GM18502 (cell line): ENCODE measurements around the gene DERA.
"Not testable (repeated sequence)": the region's sequence is repeated elsewhere in the genome, so short reads cannot be mapped to it uniquely, and the experiment has no call there.

Experiments
- ATAC-seq: cut with Tn5 transposase; IDR thresholded peaks from one replicate; pipeline ENCODE4 v1.9.1; 2021; ENCODE audit warnings: mild to moderate bottlenecking; ENCODE audit not compliant: unreplicated experiment, poor library complexity

The DERA gene

DNA sequence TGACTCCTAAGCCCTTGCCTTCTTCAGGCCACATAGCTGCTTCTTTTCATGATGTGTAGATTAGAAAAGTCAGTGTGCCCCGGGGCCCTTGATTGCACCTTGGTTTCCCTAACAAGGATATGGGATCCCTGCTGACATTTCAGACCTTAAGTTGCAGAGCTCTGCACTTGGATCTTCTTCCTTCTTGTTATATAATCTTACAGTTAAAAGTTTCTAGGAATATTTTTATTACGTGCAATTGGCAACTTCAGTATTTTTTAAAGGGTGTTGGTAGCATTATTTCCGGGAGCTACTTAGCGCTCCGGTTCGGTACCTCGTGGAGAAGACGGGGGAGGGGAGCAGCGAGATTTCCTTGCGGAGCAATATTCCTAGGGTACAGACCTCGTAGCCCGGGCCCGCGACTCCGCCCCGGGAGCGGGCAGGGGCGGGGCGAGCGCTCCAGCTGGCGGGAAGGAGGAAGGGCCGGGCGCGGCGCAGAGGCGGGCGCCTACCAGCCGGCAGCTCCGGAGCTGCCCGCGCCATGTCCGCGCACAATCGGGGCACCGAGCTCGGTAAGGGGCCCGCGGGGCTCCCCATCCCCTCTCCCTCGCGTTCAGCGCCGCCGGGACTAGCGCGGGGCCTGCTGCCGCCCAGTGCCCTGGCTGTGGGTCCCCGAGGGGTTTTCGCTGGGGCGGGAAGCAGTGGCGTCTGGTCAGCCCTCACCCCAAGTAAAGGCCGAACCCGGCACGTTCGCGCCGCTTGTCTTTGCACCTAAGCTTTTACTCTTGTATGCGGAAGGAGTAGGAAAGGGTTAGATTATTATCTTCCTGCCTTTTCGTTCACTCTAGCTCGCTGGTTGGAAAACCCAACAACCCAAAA, at the start of gene DERA:
DERA (plus strand) TSS at position 469 of the 858 bp plus-strand sequence; CDS start at position 521, 52 bp downstream.
- peak; percentile 95 for ATAC-seq

DNA sequence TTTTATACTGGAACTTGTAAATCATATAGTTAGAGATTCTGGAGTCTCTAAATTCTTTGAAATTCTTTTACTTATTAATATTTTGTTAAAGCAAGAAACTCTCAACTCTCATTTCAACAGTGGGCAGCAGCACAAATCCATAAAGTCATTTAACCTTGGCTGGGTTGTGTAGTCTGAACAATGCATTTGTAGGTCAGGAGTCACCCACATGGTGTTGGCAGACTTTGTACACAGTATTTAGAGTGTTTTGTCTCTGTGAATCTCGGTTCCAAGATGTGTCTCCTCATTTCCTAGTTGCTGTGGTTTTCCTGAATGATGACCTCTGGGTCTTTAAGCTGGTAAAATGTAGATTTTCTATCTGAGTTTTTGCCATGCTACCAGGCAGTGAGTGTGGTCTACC, 49.7 kb upstream of the DERA start:
- ATAC-seq = no peak

DNA sequence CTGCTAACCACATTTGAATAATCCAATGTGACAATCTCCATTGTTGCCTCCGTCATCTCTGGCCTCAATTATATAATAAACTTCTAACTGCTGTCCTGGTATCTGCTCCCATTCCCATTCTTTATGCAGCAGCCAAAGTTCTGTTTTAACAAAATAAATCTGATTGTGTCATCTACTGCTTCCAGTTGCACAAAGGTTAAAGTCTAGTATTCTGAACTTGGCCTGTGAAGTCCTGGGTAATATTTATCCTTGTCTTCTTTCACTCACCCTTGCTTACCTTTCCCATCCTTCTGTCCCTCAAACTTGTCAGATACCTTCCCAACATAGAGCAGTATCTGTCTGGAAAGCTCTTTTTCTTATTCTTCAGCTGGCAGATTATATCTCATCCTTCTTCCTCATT, 48.3 kb upstream of the DERA start:
- ATAC-seq = no peak

DNA sequence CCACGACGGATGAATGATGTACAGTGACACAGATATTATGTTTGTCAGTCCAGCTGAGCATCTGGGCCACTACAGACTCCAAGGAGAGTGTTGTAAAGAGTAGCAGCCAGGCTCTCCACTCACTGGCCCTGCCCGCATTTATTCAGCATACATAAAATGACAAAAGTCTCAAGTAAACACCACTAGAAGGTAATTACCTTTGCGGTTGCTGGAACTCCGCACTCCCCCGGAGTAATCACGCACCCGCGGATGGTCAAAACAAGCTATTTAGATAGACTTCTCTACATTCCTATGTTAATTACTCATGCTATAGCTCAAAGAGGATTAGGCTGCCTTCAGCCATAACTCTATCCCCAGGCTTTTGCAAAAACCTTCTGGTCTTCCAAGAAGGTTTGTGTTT, 47.8 kb upstream of the DERA start:
- no peak for ATAC-seq

DNA sequence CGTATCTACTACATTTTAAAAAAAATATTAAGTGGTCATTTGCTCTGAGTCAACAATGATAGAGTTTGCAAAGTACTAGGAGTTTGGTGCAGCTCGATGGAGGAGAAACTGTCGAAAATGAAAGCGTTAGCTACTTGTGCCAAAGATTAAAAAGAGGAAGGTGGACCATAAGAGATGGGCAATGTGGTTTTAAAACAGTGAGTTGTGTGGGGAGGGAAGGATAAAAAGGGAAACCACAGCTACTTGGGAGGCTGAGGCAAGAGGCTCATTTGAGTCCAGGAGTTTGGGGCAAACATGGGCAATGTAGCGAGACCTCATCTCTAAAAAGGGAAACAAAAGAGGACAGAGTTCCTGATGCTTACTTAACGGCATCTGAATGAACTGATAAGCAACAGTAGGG, 47.1 kb upstream of the DERA start:
- ATAC-seq = peak; percentile 92

DNA sequence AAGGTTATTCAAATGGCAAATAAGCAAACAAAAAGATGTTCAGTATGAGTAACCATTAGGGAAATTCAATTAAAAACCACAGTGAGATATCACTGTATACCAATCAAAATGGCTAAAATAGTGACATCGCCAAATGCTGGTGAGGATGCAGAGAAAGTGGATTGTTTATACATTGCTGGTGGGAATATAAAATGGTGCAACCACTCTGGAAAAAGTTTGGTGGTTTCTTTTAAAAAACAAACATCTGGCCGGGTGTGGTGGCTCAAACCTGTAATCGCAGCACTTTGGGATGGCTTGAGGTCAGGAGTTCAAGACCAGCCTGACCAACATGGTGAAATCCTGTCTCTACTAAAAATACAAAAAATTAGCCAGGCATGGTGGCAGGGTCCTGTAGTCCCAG, 42.9 kb upstream of the DERA start:
- no peak for ATAC-seq

DNA sequence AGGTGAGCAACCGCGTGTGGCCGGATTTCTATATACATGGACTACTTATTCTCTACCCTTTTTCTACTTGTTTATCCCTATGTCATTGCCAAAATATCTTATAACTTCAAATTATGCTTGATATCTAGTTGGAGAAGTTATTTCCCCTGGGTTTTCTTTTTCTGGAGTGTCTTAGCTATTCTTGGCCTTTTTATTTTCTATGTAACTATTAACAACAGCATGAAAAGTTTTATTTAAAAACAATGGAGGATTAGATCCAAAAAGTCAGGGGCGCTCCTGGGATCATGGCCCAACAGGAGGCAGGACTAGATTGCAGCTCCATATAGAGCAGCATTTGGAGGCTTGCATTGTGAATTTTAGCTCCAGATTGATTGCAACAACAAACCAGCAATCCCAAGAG, 37.6 kb upstream of the DERA start:
- ATAC-seq = no peak

DNA sequence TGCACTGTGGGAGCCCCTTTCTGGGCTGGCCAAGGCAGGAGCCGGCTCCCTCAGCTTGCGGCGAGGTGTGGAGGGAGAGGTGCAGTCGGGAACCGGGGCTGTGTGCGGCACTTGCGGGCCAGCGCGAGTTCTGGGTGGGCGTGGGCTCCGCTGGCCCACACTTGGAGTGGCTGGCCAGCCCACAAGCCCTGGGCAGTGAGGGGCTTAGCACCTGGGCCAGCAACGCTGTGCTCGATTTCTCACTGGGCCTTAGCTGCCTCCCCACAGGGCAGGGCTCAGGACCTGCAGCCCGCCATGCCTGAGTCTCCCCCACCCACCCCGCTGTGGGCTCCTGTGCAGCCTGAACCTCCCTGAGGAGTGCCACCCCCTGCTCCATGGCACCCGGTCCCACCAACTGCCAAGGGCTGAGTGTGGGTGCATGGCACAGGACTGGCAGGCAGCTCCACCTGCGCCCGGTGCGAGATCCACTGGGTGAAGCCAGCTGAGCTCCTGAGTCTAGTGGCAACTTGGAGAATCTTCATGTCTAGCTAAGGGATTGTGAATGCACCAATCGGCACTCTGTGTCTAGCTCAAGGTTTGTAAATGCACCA, 36.5 kb upstream of the DERA start:
- not testable (repeated sequence) for ATAC-seq

DNA sequence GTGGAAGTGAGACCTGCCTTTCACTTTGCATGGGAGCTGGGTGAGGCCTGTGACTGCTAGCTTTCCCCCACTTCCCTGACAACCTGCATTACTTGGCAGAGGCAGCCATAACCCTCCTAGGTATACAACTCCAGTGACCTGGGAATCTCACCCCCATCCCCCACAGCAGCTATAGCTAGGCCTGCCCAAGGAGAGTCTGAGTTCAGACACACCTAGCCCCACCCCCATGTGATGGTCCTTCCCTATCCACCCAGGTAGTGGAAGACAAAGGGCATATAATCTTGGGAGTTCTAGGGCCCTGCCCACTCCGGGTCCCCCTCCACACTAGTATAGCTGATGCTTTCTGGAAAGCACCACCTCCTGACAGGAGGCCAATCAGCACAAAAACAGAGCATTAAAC, 35.3 kb upstream of the DERA start:
- ATAC-seq = no peak

DNA sequence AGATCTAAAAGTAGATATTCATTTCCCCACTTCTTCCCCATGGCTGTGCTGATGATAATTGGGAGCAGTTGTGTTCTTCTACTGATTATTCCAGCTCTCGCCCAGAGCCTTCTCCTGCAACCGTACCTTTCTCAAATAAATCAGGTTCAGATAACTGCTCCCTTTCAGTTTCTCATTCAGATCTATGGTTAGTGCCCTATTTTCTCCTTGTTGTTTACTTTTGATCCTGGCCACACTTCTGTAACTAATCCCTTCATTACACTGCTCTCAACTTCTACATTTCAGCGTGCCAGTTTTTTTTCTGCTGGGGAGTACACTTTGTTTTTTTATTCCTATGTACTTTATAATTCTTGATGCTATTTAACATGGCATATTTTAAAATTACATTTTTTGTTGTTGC, 31.7 kb upstream of the DERA start:
- no peak for ATAC-seq

DNA sequence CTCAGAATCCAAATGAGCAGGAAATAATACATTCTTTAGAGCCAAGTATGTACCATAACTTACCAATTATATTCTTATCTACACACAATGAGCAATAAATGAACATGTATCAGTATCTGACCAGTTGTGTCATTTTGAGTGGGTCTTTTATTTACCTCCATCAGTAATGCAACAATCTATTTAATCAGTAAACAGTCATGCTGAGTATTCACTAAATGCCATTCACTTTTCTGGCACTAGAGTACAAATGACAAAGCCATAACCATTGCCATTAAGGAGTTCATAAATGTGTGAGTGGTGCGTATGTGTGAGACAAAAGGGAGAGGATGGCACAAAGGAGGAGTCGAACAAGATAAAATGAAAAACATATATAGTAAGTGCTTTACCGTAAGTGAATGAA, 30.4 kb upstream of the DERA start:
- ATAC-seq = no peak

DNA sequence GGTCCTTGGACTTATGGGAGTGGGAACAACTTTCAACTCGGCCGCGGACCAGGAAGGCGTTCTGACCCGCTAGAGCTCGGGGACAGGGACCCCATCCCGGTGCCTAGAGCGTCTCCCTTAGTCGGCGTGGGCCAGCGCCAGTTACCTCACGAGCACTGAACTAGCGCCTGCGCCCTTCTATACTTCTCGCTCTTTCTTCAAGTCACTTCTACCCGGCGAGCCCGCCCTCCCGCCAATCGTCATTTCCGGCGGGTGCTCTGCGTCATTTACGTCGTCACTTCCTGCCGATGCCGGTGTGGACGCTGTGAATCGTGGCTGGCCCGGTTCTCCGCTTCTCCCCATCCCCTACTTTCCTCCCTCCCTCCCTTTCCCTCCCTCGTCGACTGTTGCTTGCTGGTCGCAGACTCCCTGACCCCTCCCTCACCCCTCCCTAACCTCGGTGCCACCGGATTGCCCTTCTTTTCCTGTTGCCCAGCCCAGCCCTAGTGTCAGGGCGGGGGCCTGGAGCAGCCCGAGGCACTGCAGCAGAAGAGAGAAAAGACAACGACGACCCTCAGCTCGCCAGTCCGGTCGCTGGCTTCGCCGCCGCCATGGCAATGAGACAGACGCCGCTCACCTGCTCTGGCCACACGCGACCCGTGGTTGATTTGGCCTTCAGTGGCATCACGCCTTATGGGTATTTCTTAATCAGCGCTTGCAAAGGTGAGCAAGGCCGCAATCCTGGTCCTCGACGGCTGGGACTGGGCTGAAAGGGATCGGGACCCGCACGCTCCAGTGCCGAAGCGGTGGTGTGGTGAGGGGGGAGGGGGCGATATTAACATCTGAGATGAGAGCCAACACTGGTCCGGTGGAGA, 28.8 kb upstream of the DERA start, which contains the start of gene STRAP:
STRAP (plus strand) TSS at position 270 of the 854 bp plus-strand sequence; CDS start at position 591, 321 bp downstream.
- peak; percentile 97 for ATAC-seq

DNA sequence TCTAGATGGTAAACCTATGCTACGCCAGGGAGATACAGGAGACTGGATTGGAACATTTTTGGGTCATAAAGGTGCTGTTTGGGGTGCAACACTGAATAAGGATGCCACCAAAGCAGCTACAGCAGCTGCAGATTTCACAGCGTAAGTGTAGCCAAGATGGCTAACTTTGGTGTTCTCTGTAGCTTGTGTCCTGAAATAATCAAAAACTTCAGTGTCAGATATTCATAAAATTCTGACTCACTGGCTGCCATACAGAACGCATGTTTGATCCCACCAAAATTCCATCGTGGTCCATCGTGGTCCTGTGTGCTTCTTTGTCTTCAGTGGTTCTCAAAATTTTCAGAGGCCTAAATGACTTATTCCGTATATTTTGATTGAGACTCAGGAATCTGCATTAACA, 27.6 kb upstream of the DERA start:
- ATAC-seq = no peak

DNA sequence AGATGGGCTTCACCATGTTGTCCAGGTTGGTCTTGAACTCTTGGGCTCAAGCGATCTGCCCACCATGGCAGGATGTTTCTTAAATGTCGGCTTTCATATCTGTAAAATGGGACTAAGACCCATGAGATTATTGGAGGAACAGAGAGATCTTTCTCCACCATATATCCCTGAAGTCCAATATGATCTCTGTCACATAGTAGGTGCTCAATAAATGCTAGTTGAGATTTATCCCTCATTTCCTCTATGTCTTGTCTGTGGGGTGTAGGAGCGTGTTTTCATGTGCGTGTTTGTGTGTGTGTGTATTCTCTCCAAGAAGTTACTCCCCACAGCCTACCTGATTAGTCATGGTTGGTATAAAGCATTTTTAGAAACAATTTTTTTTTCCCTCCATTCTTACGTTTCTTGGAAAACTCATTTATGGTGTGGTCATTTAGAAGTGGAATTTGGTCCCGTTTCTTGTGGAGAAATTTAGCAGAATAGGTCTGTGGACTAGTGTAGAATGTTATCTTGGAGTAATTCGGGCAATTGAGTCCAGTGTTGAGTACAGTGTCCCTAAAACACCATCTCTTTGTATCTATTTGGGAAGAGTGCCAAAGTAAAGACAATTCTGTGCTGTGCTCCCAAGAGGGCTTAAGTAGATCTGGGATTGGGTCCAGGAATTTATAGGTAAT, 24.6 kb upstream of the DERA start:
- ATAC-seq = no peak

DNA sequence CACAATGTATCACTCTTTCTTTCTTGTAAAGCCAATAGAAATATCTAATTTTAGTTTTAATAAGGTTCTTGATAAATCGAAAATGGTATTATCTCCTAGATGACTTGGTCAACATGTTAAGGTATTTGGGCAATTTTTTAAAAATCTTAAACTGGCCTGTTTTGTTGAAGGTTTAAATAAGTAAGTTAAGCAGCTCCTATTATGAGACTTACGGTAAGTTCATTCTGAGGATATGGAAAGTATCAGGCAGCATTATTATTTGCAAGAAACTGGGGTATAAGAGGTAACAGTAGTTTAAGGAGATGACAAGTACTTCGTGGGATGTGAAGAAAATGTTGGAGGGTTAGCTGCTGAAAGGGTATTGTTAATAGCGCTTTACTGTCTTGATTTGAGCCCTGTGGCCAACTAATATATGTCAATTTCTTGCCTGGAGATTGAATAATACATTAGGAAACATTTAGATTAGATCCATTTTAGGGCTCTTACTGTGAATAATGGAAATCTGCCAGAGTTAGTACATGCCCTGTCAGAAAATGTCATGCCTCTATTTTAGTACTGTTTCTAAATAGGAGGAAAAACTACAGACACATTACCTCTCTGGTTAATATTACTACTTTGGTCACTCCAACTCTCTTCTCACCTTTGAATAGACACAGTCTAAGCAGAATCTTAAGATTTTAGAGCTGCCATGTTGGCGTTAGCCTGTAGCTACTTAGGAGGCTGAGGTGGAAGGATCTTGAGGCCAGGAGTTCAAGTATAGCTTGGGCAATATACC, 23.9 kb upstream of the DERA start:
- ATAC-seq = no peak

DNA sequence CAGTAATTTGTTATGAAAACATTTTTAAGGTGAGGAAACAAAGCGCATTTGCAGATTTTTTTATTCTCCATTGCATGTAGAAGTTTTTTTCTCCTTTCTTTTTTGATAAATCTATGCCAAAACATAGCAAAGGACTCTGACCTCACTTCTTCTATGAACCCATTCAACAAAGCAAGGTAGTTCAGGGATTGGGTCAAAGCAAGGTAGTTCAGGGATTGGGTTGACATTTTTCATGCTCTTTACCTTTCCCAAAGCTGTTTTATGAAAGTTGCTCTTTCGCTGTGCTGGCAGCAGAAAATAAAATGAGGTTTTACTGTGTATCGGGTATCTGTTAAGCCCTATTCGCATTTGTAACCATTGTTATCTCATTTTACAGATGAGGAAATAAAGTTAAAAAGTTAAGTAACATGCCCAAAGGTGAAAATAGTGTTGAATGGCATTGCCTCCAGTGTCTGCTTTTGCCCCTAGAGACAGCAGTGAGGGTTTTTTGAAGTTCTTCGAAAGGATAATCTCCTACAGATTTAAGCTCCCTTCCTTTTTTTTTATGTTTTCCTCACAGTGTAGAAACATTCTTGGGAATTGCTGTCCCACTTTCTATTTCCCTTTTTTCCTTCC, 18.4 kb upstream of the DERA start:
- no peak for ATAC-seq

DNA sequence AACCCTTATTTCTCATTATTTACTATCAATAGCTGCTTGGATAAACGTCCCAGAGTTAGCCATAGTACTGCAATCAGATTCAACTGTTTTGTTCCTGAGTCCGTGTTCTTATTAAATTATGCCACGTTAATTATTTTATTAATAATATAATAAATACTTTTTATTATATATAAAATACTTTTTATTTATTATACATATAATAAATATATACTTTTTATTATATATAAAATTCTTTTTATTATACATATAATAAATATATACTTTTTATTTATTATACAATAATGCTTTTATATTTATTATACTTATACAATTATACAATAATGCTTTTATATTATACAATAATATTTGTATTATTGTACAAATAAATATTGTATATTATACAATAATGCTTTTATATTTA, 17.9 kb upstream of the DERA start:
- ATAC-seq = no peak

DNA sequence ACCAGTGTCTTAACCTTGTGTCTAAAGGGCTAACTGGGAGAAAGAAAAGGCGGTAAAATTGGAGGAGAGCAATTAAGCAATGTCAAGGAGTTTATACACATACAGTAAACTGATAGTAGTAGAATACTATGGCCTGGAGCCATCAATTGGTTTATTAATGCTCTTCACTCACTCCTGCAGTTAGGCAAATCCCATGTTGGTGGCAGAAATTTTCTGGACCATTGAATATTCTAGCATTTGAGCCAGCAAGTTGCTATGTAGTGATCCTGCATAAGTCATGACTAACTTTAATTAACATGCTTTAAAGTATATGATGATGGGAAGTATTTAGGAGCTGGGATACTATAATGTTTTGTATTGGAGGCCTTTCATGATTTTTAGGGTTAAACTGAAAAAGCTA, 14.3 kb upstream of the DERA start:
- ATAC-seq = no peak

DNA sequence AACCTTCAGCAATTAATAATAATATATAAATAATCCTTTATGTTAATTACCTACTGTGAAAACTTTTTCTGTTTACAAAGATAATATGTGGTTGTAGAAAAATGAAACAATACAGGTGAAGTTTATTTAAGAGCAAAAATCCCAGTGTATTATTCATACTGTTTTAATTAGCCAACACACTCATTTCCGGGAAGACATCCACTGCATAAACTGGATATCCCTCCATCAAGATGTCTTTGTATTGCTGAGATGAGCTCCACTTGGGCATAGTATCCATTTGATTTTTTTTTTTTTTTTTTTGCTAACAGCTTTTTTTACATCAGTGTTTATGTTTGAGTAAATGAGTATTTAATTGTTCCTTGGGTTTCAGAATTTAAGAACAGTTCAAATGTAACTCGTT, 13.7 kb upstream of the DERA start:
- ATAC-seq = no peak
